HTR-8/SVneo (cell line): ENCODE results near the gene HRCT1.
"Not testable (repeated sequence)": the region's sequence is repeated elsewhere in the genome, so short reads cannot be mapped to it uniquely, and the experiment has no call there.

ENCODE experiments used
- DNase-seq: peaks from one replicate; pipeline ENCODE4 v3.0.0; 2011; ENCODE audit warnings: low spot score, mixed read lengths; ENCODE audit not compliant: insufficient read length
- FAIRE-seq: peaks from 2 replicates; lab custom pipeline; 2011; peaks lifted over from hg19 to GRCh38; lab: Jason Lieb, UNC

Gene HRCT1

DNA sequence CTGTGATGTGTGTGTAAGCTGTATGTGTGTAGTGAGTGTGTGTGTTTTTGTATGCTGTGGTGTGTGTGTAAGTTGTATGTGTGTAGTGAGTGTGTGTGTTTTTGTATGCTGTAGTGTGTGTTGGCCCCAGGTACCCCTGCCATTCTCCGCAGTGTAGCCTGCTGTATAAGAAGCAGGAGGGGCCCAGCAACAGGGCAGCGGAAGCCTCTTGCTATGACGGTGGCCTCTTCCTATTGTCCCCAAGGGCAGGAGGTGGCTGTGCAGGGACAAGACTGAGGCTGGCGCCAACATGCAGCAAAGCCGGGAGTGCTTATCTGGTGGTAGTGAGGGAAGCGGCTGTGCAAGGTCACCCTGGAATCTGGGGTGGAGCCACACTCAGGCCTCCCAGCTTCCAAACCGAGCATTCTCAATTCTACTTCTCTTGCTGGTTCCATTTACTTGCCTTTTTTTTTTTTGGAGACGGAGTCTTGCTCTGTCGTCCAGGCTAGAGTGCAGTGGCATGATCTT, 8.4 kb downstream of the HRCT1 start:
- FAIRE-seq (peak; percentile 97), DNase-seq (no peak)

DNA sequence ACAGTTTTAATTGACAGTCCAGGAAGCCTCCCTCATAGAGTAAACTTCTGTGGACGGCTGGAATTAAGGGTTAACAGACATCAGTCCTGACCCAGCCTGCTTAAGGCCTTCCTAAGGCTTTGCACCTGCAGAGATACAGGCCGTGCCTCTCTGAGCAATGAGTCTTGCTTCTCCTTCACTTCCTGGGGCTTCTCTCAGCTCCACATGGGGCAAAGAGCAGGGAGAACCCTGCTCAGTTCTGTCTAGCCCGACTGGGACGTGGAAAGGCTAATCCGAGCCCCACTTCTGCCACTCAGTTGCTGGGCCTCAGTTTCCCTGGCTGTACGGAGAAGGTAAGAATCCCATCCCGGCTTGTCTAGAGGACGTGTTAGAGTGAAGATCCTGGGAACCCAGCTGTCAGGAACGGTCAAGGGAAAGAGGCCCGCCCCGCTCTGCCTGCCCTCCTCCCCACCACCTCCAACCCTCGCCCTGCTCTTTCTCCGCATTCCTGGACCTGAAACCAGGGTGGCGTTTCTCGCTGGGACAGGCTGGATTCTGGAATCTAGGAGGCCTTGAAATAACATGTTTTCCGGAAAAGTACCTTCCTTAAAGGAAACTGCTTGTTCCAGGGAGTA, 9.8 kb downstream of the HRCT1 start:
- DNase-seq (no peak), FAIRE-seq (no peak)

DNA sequence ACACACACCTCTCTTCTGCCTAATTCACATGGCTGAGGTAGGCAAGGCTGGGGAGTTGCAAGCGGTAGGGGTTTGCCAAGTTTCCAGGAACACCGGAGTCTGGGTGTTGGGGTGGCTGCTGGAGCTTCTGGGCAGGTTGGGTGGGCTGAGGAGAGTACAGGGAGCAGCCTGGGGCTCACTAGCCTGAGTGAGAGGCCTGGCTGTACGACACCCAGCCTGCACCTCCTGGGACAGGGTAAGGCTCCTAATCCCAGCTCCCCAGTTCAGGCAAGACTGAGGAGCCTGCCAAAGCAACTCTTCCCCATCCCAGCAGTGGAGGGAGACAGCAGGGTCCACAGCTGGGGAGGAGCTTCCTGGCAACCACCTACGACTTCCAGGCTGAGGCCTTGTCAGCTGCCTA, 11.3 kb downstream of the HRCT1 start:
- DNase-seq (no peak), FAIRE-seq (no peak)

DNA sequence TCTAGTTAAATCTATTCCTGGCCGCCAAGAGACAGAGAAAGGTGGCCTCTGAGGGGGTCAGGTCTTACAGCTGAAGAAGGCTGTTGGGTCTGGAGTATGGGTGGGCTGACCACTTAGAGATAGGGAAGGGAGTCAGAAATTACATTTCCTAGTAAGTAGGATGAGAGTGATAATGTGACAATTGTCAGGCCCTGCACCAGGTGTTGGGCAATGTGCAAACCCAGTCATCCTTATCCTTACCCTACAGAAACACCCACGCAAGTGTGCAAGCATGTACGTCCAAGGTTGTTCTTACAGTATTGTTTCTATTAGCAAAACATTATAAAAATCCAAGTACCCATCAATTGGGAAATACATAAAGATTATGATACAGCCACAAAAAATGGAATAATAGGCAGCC, 12.8 kb downstream of the HRCT1 start:
- FAIRE-seq (no peak), DNase-seq (no peak)

DNA sequence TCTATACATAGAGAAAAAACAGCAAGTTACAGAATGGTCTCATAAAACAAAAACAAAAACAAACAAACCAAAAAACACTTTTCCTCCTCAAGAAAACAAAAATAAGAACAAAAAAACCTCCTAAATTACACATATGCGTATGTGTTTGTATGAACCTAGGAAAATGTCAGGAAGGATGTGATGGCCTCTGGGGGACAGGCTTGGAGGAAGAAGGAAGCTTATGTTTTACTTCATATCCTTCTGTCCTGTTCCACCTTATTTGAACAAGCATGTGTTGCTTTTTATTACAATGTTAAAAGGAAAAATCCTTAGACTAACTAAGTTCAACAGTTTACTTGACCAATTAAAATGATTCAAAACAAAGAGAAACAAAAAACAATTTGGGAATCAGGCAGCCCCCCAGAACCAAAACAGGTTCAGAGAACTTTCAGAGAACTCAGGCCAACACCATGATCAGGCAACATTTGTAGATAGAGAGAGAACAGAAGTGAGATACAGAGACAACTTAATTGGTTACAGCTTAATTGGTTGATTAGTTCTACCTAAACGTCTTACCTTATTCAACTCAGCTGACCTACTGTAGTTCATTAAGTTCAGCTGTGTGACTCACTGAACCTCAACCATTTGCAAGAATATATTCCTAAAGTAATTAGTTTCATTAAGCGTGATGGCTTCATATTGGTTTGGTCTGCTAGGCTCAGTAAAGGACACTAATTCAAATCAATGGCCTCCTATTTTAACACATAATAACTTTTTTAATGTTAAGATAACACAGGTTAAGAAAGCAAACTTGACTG, 13.4 kb downstream of the HRCT1 start:
- DNase-seq (no peak), FAIRE-seq (no peak)

DNA sequence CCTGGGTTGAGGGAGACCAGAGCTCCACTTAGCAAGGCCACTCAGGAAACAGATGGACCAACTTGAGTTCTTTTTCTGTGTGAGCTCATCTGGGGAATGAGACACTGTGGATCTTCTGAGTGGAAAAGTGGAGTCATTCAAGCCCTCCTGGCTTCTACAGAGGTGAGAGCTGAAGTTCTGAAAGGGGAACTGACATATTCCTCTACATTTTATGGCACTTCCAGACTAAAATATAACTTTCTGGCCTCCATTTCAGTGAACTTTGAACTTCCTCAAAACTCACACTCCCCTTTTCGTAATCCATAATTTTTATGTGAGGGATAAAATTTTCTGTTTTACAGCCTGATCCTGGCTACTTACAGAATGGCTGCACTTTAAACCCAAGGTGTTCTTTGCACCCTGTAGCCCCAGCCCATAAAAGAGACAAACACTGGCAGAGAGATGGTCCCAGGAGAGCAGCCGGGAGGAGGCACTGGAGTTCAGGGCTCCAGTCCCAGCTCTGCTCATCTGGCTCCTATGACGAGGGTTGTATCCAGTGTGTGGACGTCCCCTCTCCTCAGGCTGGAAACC, 14.1 kb downstream of the HRCT1 start:
- DNase-seq (no peak), FAIRE-seq (no peak)

DNA sequence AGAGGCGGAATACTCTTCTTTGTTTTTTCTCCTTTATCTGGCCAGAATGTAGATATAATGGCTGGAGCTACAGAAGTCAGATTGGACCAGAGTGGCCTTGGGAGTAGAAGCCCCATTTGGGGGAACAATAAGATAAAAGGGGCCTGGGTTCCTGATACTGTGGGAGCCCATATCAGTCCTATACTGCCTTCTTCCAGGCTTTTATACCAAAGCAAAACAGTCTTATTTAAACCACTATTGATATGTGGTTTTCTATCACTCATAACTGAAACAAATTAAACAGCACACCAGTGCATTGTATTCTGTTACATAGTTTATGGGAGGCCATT, 17.6 kb downstream of the HRCT1 start:
- FAIRE-seq, result no peak
- DNase-seq, result no peak

DNA sequence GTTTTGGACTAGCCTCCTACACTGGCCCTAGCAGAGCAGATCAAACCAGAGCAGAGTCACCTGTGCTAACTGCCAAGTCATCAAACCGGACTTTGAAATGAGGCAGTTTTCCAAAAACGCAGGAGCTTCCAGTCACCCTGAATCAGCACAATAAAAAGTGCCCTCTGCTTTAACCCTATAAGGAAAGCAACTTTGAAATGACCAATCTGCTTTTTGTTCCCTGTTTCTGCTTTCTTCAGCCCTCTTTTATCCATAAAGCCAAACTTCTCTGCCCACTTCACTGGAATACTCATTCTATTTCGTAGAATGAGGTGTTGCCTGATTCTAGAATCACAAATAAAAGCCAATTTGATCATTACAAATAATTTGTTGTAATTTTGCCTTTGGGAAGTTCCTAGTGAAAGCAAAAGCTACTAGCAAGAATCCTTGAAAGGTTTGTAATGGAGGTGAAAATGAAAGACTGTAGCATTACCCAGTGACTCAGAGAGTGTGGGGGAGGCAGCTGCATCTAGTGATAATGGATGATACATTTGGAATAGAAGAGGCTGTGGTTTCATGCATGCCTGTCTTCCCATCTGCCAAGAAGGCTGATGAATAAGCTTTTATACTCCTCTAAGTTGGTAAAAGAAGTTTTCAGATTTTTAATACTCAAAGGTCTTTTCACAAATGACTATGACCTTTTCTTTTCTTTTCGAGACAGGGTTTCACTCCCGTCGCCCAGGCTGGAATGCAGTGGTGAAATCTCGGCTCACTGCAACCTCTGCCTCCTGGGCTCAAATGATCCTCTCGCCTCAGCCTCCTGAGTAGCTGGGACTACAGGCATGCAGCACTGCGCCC, 18.1 kb downstream of the HRCT1 start:
- no peak for FAIRE-seq
- peak; percentile 52 for DNase-seq

DNA sequence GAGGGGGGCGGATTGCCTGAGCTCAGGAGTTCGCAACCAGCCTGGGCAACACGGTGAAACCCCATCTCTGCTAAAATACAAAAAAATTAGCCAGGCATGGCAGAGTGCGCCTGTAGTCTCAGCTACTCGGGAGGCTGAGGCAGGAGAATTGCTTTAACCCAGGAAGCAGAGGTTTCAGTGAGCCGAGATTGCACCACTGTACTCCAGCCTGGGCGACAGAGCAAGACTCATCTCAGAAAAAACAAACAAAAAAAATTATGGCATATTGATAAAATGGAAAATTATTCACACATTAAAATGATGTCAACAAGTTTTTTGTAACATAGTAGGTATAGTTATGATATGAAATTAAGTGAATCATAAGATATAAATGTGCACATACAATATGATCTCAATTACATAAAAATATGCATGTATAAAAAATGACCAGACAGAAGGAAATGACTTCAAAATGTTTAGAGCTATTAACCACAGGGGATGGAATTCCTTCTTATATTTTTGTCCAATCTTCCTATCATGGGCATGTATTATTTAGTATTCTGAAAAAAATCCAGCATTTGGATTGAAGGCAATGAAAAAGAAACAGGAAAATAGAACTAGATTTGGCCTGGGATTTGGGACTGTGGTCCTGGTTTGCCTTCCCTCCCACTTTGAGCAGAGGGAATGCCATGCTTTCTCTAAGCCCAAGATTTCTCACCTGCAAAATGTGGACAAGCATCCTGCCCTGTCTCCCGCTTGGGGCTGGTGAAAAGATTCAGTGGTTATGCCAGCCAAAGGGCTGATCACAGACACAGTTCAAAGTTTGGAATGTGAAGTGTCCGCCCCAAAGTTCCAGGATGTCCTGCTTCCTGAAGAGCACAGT, 22.8 kb downstream of the HRCT1 start:
- FAIRE-seq, result no peak
- DNase-seq, result no peak

DNA sequence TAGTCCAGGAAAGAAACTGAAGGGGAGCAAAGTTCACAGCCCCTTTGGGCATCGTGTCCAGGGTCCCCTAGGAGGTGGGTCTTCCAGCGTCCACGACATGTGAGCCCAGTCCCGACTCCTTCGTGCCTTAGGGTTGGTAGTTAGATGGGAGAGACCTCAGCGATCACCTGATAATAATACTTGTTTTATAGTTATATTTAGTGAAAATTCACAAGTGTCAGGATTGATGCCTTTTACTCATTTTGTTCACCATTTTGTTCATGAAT, 23.4 kb downstream of the HRCT1 start:
- DNase-seq (no peak), FAIRE-seq (no peak)

DNA sequence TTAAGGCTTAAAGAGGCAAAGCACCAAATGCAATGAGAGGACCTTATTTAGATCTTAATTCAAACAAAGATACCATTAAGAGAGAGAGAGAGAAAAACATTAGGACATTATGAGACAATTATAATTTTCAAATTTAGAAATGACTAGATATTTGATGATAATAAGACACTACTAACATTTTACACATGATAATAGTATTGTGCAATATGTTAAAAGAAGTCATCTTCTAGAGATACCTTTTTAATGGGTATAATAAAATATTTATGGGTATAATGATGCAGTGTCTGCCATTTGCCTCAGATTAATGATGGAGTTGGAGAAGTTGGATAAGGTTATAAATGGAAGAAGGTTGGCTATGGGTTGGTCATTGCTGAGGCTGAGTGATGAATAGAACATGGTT, 24.5 kb downstream of the HRCT1 start:
- FAIRE-seq, result no peak
- DNase-seq, result no peak

DNA sequence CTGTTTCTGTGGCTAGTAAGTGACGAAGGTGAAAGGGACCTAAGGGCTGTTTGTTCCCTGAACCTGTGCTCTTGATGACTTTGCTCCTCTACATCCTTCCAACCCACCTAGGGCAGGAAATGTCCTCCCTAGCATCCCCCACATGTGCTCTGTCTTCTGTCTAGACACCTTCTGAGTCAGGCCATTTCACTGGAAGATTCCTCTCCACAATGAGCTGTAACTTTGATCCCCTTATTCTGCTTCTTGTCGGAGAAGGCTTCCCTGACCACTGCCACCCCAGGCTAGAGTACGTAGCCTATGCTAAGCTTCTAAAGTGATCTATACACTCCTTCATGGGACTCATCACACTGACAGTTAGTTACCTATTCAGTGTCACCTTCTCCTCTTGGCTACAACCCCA, 25.0 kb downstream of the HRCT1 start:
- no peak for DNase-seq

DNA sequence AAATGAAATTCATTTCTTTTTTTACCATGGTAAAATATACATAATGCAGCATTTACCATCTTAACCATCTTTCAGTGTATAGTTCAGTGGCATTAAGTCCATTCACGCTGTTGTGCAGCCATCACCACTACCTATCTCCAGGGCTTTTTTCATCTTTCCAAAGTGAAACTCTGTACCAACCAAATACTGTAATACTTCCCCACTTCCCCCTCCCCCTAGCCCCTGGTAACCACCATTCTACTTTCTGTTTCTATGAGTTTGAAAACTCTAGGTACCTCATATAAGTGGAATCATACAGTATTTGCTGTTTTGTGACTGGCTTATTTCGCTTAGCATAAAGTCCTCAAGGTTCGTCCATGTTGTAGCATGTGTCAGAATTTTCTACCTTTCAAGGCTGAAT, 26.7 kb downstream of the HRCT1 start:
- no peak for FAIRE-seq
- no peak for DNase-seq

More for the DNA sequence above, 25.0 kb downstream of the HRCT1 start:
- FAIRE-seq, result no peak

DNA sequence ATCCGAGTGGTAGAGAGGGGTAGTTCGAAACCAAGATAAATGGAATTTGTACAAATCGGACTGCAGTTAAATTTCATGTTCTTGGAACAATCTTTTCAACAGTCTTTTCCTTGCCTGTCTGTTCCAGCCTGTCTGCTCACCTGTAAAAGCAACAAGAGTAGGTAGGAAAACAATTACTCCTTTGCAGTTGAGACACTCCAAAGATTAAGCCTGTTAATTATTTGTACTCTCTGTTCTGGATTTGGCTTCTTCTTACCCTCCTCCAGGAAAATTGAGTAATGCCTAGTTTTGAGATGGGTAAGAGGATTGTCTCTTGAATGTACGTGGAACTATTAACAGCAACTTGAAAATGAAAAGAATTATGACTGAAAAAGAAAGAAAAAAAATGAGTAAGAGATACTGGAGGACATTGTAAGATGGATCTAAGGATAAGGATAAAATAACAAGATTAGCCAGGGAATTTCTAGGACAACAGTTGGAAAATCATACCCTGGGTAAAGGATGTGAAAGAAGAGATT, 27.6 kb downstream of the HRCT1 start:
- no peak for DNase-seq

DNA sequence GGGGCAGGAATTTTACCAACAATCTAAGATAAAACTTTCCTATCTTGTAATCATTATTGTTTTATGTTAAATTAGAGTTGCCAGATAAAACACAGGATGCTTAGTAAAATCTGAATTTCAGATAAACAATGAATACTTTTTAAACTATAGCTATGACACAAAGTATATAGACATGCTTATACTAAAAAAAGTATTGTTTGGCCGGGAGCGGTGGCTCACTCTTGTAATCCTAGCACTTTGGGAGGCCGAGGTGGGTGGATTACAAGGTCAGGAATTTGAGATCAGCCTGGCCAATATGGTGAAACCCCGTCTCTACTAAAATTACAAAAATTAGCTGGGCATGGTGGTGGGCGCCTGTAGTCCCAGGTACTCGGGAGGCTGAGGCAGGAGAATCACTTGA, 28.1 kb downstream of the HRCT1 start:
- not testable (repeated sequence) for FAIRE-seq, DNase-seq

More for the DNA sequence above, 27.6 kb downstream of the HRCT1 start:
- FAIRE-seq, result no peak

DNA sequence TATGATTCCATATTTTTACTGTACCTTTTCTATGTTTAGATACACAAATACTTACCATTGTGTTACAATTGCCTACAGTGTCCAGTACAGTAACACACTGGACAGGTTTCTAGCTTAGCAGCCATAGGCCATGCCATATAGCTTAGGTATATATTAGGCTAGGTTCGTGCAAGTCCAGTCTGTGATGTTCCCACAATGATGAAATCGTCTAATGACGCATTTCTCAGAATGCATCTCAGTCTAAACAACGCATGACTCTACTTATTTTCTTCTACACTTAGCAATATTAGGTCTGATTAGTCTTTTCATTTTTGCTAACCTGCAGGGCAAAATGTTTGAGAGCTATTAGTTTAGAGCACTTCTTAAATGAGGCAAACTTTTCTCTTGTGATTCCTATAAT, 29.3 kb downstream of the HRCT1 start:
- no peak for FAIRE-seq
- DNase-seq, result no peak

DNA sequence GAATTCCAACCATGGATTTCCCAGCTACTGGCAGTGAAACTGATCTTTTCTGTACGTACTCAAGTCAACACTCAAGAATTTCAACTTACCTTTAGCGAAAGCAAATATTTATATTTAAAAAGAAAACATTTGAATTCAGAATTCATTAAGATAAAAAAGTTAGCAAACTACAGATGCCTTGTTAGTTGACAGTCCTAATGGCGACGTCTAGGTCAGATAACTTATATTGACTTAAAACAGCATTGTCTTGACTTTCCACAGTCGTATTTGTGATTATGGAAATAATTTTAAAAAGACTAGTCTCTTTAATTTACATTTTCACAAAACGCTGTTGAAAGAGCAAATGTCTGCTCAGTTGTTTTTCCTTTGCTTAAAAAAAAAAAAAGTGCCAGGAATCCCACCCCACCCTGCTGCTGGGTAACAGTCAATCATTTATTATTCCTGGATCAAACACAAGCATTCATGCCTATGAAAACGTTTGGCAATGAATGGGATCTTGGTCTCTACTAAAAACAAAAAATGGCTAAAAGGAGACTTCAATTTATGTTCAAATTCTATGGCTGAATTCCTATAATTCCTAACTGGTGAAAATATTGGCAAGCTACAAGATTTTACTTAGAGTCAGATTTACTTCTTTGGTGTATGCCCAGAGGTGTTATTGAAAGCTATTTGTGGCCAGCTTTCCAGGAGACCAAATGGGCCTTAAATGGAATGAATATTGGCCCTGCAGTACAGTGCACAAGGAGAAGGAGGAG, 29.9 kb downstream of the HRCT1 start:
- no peak for DNase-seq
- no peak for FAIRE-seq

DNA sequence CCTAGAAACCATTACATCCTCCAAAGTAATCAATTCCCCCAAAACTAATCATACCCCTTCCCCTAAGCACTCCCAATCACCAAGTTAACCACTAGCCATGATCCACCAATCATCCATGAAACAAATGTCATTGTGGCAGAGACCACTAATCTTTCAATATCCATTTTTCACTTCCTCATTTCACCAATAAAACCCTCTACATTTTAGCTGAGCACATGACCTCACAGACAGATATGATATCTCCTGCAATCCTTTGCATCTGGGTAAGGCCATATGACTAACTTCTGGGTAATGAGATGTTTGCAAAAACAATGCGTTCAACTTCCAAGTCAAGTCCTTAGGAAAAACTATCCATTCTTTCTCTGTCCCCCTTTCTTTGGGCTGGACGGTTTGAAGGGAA, 31.2 kb downstream of the HRCT1 start:
- DNase-seq (no peak), FAIRE-seq (no peak)
